HepG2 (cell line): ENCODE measurements around the gene ACER3. TPM values are rescaled to one million over a fixed set of nuclear protein-coding genes. Genes with fewer than 3 reads are reported as not detected.

ENCODE experiments used
- ATAC-seq: fragments of 200-7000 bp; cut with Tn5 transposase; 3 replicates; pipeline ENCODE4 v1.9.1; 2020; ENCODE audit warnings: mild to moderate bottlenecking, moderate library complexity
- BruUV-seq: library from RNA; stranded (reverse); fragments of 400-500 nt; replicated peaks from 2 replicates; lab custom pipeline; 2021; lab: Mats Ljungman, UMichigan
- CTCF ChIA-PET: fragments of 300-600 bp; formaldehyde crosslinking; extraction: SDS; loops from one replicate; lab custom pipeline; 2021; ENCODE audit warnings: low total read pairs, inconsistent platforms, low intra/inter-chr PET ratio; lab: Yijun Ruan, JAX
- POLR2A ChIA-PET: fragments of 350-600 bp; sonication (Branson Sonifier 250); formaldehyde crosslinking; loops from one replicate; lab custom pipeline; 2020; ENCODE audit warnings: antibody characterized with exemption, inconsistent platforms; lab: Yijun Ruan, JAX
- DNase-seq: peaks from one replicate; pipeline ENCODE4 v3.0.0-alpha.2; 2015; ENCODE audit warnings: low spot score
- FAIRE-seq: peaks from 3 replicates; lab custom pipeline; 2011; peaks lifted over from hg19 to GRCh38; lab: Jason Lieb, UNC
- H2AFZ ChIP-seq: one replicate; pipeline ENCODE4 v1.6.1; 2011; ENCODE audit warnings: low read length, inconsistent platforms
- H3K27ac ChIP-seq: fragments of 300-600 bp; 3 replicates; pipeline ENCODE4 v1.8.0; 2011; ENCODE audit warnings: mixed run types, mild to moderate bottlenecking, mixed read lengths, low read length, inconsistent platforms; ENCODE audit not compliant: insufficient read depth; ENCODE audit errors: extremely low read length
- H3K27me3 ChIP-seq, 2 experiments: fragments of 200-600 bp in 1 of 2; 2 replicates in 1 of 2; 3 replicates in 1 of 2; pipeline versions ENCODE4 v1.6.0 to v1.8.0; 2011; ENCODE audit warnings: low read length in 2 of 2, mild to moderate bottlenecking in 2 of 2, moderate library complexity in 2 of 2, inconsistent platforms in 1 of 2; ENCODE audit not compliant: insufficient read depth in 2 of 2, control insufficient read depth in 1 of 2
- H3K36me3 ChIP-seq, 2 experiments: fragments of 200-600 bp in 1 of 2; replicated peaks in 1 of 2; 2 replicates in 1 of 2; 3 replicates in 1 of 2; pipeline versions ENCODE4 v1.5.1 to v1.8.0; 2011; ENCODE audit warnings: low read length in 2 of 2, inconsistent platforms in 1 of 2; ENCODE audit not compliant: insufficient read depth in 2 of 2, control insufficient read depth in 1 of 2
- H3K4me1 ChIP-seq: 2 replicates; pipeline ENCODE4 v1.5.1; 2012; ENCODE audit warnings: low read length, inconsistent platforms; ENCODE audit not compliant: insufficient read depth
- H3K4me2 ChIP-seq: 2 replicates; pipeline ENCODE4 v1.6.0; 2011; ENCODE audit warnings: low read depth, low read length, inconsistent platforms
- H3K4me3 ChIP-seq, 3 experiments: fragments of 200-600 bp in 1 of 3; sonication (generic), shearing (Covaris generic) in 1 of 3; replicated peaks in 1 of 3; 2 replicates each; pipeline ENCODE4 v1.5.1; 2011 to 2016; ENCODE audit warnings: low read length in 3 of 3, inconsistent platforms in 2 of 3, low read depth in 2 of 3, mild to moderate bottlenecking in 2 of 3, control low read depth in 1 of 3, mixed read lengths in 1 of 3; ENCODE audit not compliant: insufficient read depth in 1 of 3
- H3K79me2 ChIP-seq: one replicate; pipeline ENCODE4 v1.6.1; 2011; ENCODE audit warnings: low read length, inconsistent platforms; ENCODE audit not compliant: insufficient read depth
- H3K9ac ChIP-seq: 2 replicates; pipeline ENCODE4 v1.6.0; 2011; ENCODE audit warnings: mild to moderate bottlenecking, low read depth, low read length, inconsistent platforms; ENCODE audit not compliant: insufficient read depth
- H3K9me3 ChIP-seq: 2 replicates; pipeline ENCODE4 v1.5.1; 2012; ENCODE audit warnings: mild to moderate bottlenecking, low read length
- H4K20me1 ChIP-seq: 2 replicates; pipeline ENCODE4 v1.6.0; 2011; ENCODE audit warnings: inconsistent platforms, mild to moderate bottlenecking, low read length, moderate library complexity; ENCODE audit not compliant: insufficient read depth
- CC2D1A ChIP-seq: sonication (generic); formaldehyde crosslinking; IDR thresholded peaks from 2 replicates; pipeline ENCODE4 v1.8.1; 2023; ENCODE audit warnings: mild to moderate bottlenecking, missing genetic modification reagents
- EHMT2 ChIP-seq: fragments of 200-600 bp; sonication (generic); IDR thresholded peaks from 2 replicates; pipeline ENCODE4 v1.7.0; 2017; ENCODE audit warnings: antibody characterized with exemption, low read depth, low read length, borderline replicate concordance
- HHEX ChIP-seq: IDR thresholded peaks from 2 replicates; pipeline ENCODE4 v1.6.1; 2016; ENCODE audit warnings: control low read depth
- MIER2 ChIP-seq: IDR thresholded peaks from 2 replicates; pipeline ENCODE4 v1.6.1; 2016; ENCODE audit warnings: missing biosample characterization, missing genetic modification reagents
- MXI1 ChIP-seq: IDR thresholded peaks from 3 replicates; pipeline ENCODE4 v1.6.1; 2012; ENCODE audit warnings: low read depth, low read length, inconsistent platforms, borderline replicate concordance
- SIX4 ChIP-seq: sonication (generic); formaldehyde crosslinking; IDR thresholded peaks from 2 replicates; pipeline ENCODE4 v1.4.0; 2020; ENCODE audit warnings: missing genetic modification reagents
- SP140L ChIP-seq: sonication (generic); formaldehyde crosslinking; IDR thresholded peaks from 2 replicates; pipeline ENCODE4 v1.4.0; 2020; ENCODE audit warnings: missing genetic modification reagents, borderline replicate concordance
- SP5 ChIP-seq: IDR thresholded peaks from 2 replicates; pipeline ENCODE4 v1.6.1; 2016; ENCODE audit warnings: low read depth, borderline replicate concordance
- ZNF225 ChIP-seq: sonication (generic); formaldehyde crosslinking; IDR thresholded peaks from 2 replicates; pipeline ENCODE4 v1.4.0; 2020; ENCODE audit warnings: mild to moderate bottlenecking, missing genetic modification reagents
- ZNF253 ChIP-seq: sonication (generic); formaldehyde crosslinking; IDR thresholded peaks from 2 replicates; pipeline ENCODE4 v1.8.0; 2022; ENCODE audit warnings: mild to moderate bottlenecking, missing genetic modification reagents, borderline replicate concordance
- ZNF383 ChIP-seq: sonication (generic); formaldehyde crosslinking; IDR thresholded peaks from 2 replicates; pipeline ENCODE4 v1.4.0; 2020; ENCODE audit warnings: missing genetic modification reagents, mild to moderate bottlenecking, borderline replicate concordance
- ZNF891 ChIP-seq: sonication (generic); formaldehyde crosslinking; IDR thresholded peaks from 2 replicates; pipeline ENCODE4 v1.5.0; 2020; ENCODE audit warnings: mild to moderate bottlenecking, missing genetic modification reagents
- ZSCAN29 ChIP-seq: sonication (generic); formaldehyde crosslinking; conservative IDR thresholded peaks from 2 replicates; pipeline ENCODE4 v1.4.0; 2020; ENCODE audit warnings: mild to moderate bottlenecking, missing genetic modification reagents
- WGBS: methylation state at CpG from one replicate; pipeline ENCODE4 v1.1.6; 2017; ENCODE audit warnings: low lambda C conversion rate; 5-methylcytosine and 5-hydroxymethylcytosine counted together
- in situ Hi-C: cut with HindIII; loops from 2 replicates; pipeline ENCODE4 v1.10.0; 2017; ENCODE audit warnings: low pct_unique_long_range_greater_than_20kb; ENCODE audit not compliant: extremely low pct_ligation_motif_present
- intact Hi-C: fragments of 100-400 bp; cut with micrococcal nuclease; formaldehyde crosslinking; loops from one replicate; pipeline ENCODE4 v1.10.0; 2022; ENCODE audit not compliant: unreplicated experiment
- polyA plus RNA-seq, 8 experiments: library from polyadenylated mRNA; depleted of rRNA in 3 of 8; stranded (reverse) in 7 of 8; unstranded in 1 of 8; fragments of >200 nt; fragmentation: Illumina TruSeq in 4 of 8; extraction: Trizol in 4 of 8; gene quantifications; 2 replicates each; pipeline versions ENCODE4 v1.2.1 to v1.2.3, GENCODE V29; 2011 to 2016; ENCODE audit warnings: low read depth in 4 of 8, missing spikeins in 1 of 8, mixed read lengths in 1 of 8; ENCODE audit not compliant: insufficient read depth in 1 of 8
- total RNA-seq, 5 experiments: library from RNA; depleted of rRNA; stranded (reverse); fragments of >200 nt; fragmentation: Illumina TruSeq; extraction: Trizol; gene quantifications; 2 replicates each; pipeline ENCODE4 v1.2.3, GENCODE V29; 2016; ENCODE audit warnings: low read depth in 1 of 5
- TF ChIP-seq, protein P1 (sequence below): sonication (generic); formaldehyde crosslinking; IDR thresholded peaks from 2 replicates; pipeline ENCODE4 v1.5.0; 2020; ENCODE audit warnings: missing genetic modification reagents
- TF ChIP-seq, protein P2 (sequence below): sonication (generic); formaldehyde crosslinking; IDR thresholded peaks from 2 replicates; pipeline ENCODE4 v1.4.0; 2020; ENCODE audit warnings: mild to moderate bottlenecking, missing genetic modification reagents
- TF ChIP-seq, protein P3 (sequence below): sonication (generic); formaldehyde crosslinking; IDR thresholded peaks from 2 replicates; pipeline ENCODE4 v1.8.0; 2022; ENCODE audit warnings: mild to moderate bottlenecking, missing genetic modification reagents, moderate library complexity
- TF ChIP-seq, protein P4 (sequence below): sonication (generic); formaldehyde crosslinking; conservative IDR thresholded peaks from 2 replicates; pipeline ENCODE4 v1.4.0; 2020; ENCODE audit warnings: mild to moderate bottlenecking, missing genetic modification reagents, moderate library complexity
- TF ChIP-seq, protein P5 (sequence below): IDR thresholded peaks from 2 replicates; pipeline ENCODE4 v1.6.1; 2016; ENCODE audit warnings: missing compliant biosample characterization, missing genetic modification reagents, borderline replicate concordance

The ACER3 gene
- total and polyA plus RNA-seq, 2 of the 13 experiments (the other 11 are each of a cell fraction or from before 2014, with no cell fraction given): 6.0 to 9.8 TPM

DNA sequence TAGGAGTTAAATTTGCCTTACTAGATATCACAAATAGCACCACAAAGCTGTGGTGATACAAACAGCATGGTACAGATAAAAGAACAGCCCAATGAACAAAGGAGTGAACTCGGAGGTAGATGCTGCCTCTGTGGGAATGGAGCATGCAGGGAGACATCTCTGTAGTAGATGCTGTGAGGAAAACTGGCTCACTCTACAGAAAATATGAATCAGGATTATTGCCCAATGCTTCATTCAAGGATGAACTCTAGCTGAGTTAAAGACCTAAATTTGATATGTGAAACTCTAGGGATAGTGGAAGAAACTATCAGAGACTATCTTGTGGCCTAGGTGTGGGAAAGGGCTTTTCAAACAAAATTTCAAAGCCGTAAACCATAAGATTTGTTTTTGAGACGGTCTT lies 190.8 kb downstream of the ACER3 start:
- FAIRE-seq (no peak), ATAC-seq (no peak), DNase-seq (no peak)
- intact Hi-C loops (no loop called here), in situ Hi-C loops (no loop called here)
- Histone ChIP-seq H4K20me1 (no peaks in the 10 kb centered on the region), H2AFZ (no peak overlapping the region), H3K4me2 (no peak overlapping the region), H3K27ac (no peak overlapping the region), H3K9ac (no peak overlapping the region), H3K4me1 (peaks cover 17% of the 10 kb centered on the region), H3K27me3 (peaks cover 1 to 13% of the 10 kb centered on the region in 2 experiments; a peak in 2 of 5 replicates), H3K4me3 (no peak overlapping the region), H3K79me2 (no peaks in the 10 kb centered on the region), H3K9me3 (peaks cover 9% of the 10 kb centered on the region), H3K36me3 (no peaks in the 10 kb centered on the region)
- POLR2A ChIA-PET: no interaction called here
- WGBS: 30% methylated on average over 3 of the region's 3 CpGs
- CTCF ChIA-PET: interaction anchor here (1.2 kb wide), 1 partner anchor 40 kb away, joined by 3 read pairs; no protein-coding TSS in a partner anchor
- no TSS peak for BruUV-seq
- TF ChIP-seq MIER2 (CRISPR knock-in tag) (no peak), ZNF253 (CRISPR knock-in tag) (no peak), CC2D1A (no peak), ZNF225 (CRISPR knock-in tag) (no peak), ZSCAN29 (CRISPR knock-in tag) (no peak), ZNF383 (CRISPR knock-in tag) (no peak), SIX4 (CRISPR knock-in tag) (no peak), MXI1 (no peak), ZNF891 (CRISPR knock-in tag) (no peak), HHEX (CRISPR knock-in tag) (no peak), SP140L (CRISPR knock-in tag) (no peak), SP5 (CRISPR knock-in tag) (no peak), EHMT2 (no peak)
- TF ChIP-seq, protein P1, sequence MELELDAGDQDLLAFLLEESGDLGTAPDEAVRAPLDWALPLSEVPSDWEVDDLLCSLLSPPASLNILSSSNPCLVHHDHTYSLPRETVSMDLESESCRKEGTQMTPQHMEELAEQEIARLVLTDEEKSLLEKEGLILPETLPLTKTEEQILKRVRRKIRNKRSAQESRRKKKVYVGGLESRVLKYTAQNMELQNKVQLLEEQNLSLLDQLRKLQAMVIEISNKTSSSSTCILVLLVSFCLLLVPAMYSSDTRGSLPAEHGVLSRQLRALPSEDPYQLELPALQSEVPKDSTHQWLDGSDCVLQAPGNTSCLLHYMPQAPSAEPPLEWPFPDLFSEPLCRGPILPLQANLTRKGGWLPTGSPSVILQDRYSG: no peak
- TF ChIP-seq, protein P2, sequence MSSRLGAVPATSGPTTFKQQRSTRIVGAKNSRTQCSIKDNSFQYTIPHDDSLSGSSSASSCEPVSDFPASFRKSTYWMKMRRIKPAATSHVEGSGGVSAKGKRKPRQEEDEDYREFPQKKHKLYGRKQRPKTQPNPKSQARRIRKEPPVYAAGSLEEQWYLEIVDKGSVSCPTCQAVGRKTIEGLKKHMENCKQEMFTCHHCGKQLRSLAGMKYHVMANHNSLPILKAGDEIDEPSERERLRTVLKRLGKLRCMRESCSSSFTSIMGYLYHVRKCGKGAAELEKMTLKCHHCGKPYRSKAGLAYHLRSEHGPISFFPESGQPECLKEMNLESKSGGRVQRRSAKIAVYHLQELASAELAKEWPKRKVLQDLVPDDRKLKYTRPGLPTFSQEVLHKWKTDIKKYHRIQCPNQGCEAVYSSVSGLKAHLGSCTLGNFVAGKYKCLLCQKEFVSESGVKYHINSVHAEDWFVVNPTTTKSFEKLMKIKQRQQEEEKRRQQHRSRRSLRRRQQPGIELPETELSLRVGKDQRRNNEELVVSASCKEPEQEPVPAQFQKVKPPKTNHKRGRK (CRISPR knock-in tag): no peak
- TF ChIP-seq, protein P3, sequence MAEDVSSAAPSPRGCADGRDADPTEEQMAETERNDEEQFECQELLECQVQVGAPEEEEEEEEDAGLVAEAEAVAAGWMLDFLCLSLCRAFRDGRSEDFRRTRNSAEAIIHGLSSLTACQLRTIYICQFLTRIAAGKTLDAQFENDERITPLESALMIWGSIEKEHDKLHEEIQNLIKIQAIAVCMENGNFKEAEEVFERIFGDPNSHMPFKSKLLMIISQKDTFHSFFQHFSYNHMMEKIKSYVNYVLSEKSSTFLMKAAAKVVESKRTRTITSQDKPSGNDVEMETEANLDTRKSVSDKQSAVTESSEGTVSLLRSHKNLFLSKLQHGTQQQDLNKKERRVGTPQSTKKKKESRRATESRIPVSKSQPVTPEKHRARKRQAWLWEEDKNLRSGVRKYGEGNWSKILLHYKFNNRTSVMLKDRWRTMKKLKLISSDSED: no peak
- TF ChIP-seq, protein P4, sequence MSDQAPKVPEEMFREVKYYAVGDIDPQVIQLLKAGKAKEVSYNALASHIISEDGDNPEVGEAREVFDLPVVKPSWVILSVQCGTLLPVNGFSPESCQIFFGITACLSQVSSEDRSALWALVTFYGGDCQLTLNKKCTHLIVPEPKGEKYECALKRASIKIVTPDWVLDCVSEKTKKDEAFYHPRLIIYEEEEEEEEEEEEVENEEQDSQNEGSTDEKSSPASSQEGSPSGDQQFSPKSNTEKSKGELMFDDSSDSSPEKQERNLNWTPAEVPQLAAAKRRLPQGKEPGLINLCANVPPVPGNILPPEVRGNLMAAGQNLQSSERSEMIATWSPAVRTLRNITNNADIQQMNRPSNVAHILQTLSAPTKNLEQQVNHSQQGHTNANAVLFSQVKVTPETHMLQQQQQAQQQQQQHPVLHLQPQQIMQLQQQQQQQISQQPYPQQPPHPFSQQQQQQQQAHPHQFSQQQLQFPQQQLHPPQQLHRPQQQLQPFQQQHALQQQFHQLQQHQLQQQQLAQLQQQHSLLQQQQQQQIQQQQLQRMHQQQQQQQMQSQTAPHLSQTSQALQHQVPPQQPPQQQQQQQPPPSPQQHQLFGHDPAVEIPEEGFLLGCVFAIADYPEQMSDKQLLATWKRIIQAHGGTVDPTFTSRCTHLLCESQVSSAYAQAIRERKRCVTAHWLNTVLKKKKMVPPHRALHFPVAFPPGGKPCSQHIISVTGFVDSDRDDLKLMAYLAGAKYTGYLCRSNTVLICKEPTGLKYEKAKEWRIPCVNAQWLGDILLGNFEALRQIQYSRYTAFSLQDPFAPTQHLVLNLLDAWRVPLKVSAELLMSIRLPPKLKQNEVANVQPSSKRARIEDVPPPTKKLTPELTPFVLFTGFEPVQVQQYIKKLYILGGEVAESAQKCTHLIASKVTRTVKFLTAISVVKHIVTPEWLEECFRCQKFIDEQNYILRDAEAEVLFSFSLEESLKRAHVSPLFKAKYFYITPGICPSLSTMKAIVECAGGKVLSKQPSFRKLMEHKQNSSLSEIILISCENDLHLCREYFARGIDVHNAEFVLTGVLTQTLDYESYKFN (CRISPR knock-in tag): no peak
- TF ChIP-seq, protein P5, sequence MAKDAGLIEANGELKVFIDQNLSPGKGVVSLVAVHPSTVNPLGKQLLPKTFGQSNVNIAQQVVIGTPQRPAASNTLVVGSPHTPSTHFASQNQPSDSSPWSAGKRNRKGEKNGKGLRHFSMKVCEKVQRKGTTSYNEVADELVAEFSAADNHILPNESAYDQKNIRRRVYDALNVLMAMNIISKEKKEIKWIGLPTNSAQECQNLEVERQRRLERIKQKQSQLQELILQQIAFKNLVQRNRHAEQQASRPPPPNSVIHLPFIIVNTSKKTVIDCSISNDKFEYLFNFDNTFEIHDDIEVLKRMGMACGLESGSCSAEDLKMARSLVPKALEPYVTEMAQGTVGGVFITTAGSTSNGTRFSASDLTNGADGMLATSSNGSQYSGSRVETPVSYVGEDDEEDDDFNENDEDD: no peak
